ENCODE measurements around the gene IL22.

GRCh38 chr12:68234140-68234539, 19.3 kb downstream of the IL22 start:
- TF ChIP-seq CTCF (IDR thresholded peaks at IDR 0.05; ENCODE audit: low read depth, low read length, missing input control): no peak
- no peak for TF ChIP-seq ATF3 (IDR thresholded peaks at IDR 0.05)
